ENCODE measurements around the gene LRRC8D.

Gene LRRC8D

GRCh38 chr1:89807983-89808382, 12.8 kb upstream of the LRRC8D start:
- DNase-seq: no peak

GRCh38 chr1:89808441-89809117, 12.3 kb upstream of the LRRC8D start:
- no peak for DNase-seq

- no peak for DNase-seq
Measured at GRCh38 chr1:89809556-89809955, 11.3 kb upstream of the LRRC8D start.

- no peak for DNase-seq
Measured at GRCh38 chr1:89810302-89810701, 10.5 kb upstream of the LRRC8D start.

GRCh38 chr1:89810880-89811279, 10.0 kb upstream of the LRRC8D start:
- no peak for DNase-seq

GRCh38 chr1:89812992-89813391, 7.8 kb upstream of the LRRC8D start:
- DNase-seq: no peak

GRCh38 chr1:89815040-89815439, 5.8 kb upstream of the LRRC8D start:
- DNase-seq: no peak

GRCh38 chr1:89815611-89816010, 5.2 kb upstream of the LRRC8D start:
- no peak for DNase-seq

GRCh38 chr1:89816366-89816765, 4.5 kb upstream of the LRRC8D start:
- no peak for DNase-seq

GRCh38 chr1:89821322-89822108, 683 bp downstream of the LRRC8D start:
- DNase-seq: peak; percentile 80

- DNase-seq: no peak
Measured at GRCh38 chr1:89822109-89822962, 1.5 kb downstream of the LRRC8D start.

- DNase-seq: no peak
Measured at GRCh38 chr1:89822999-89823628, 2.3 kb downstream of the LRRC8D start.

- DNase-seq: no peak
Measured at GRCh38 chr1:89823679-89824292, 3.0 kb downstream of the LRRC8D start.

GRCh38 chr1:89826594-89826993, 5.8 kb downstream of the LRRC8D start:
- DNase-seq: no peak

- DNase-seq: no peak
Measured at GRCh38 chr1:89827330-89827729, 6.5 kb downstream of the LRRC8D start.

- DNase-seq: no peak
Measured at GRCh38 chr1:89827902-89828301, 7.1 kb downstream of the LRRC8D start.

- no peak for DNase-seq
Measured at GRCh38 chr1:89829186-89829585, 8.4 kb downstream of the LRRC8D start.

- no peak for DNase-seq
Measured at GRCh38 chr1:89831462-89832120, 10.8 kb downstream of the LRRC8D start.

GRCh38 chr1:89832496-89833127, 11.8 kb downstream of the LRRC8D start:
- no peak for DNase-seq

- no peak for DNase-seq
Measured at GRCh38 chr1:89833183-89834082, 12.6 kb downstream of the LRRC8D start.

All from NCI-H2107 (cell line).